HS-5 (cell line): ENCODE results near the gene HCRT.
"Not testable (repeated sequence)": the region's sequence is repeated elsewhere in the genome, so short reads cannot be mapped to it uniquely, and the experiment has no call there.

ENCODE experiments used
- DNase-seq: peaks from one replicate; pipeline ENCODE4 v3.0.0-alpha.2; 2012; ENCODE audit warnings: low read depth

HCRT gene

DNA sequence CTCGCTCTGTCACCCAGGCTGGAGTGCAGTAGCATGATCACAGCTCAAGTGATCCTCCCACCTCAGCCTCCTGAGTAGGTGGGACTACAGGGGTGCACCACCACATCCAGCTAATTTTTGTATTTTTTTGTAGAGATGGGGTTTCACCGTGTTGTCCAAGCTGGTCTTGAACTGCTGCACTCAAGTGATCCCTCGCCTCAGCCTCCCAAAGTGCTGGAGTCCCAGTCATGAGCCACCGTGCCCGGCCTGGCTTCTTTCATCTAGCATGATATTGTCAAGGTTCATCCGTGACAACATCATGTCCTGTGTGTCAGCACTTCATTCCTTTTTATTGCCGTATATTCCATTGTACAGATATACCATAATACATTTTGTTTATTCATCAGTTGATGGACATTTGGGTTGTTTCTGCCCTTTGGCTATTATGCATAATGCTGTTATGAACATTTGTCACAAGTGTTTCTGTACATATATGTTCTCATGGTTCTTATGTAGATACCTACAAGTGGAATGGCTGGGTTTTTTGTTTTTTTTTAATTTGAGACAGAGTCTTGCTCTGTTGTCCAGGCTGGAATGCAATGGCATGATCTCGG lies 12.4 kb upstream of the HCRT start:
- no peak for DNase-seq

DNA sequence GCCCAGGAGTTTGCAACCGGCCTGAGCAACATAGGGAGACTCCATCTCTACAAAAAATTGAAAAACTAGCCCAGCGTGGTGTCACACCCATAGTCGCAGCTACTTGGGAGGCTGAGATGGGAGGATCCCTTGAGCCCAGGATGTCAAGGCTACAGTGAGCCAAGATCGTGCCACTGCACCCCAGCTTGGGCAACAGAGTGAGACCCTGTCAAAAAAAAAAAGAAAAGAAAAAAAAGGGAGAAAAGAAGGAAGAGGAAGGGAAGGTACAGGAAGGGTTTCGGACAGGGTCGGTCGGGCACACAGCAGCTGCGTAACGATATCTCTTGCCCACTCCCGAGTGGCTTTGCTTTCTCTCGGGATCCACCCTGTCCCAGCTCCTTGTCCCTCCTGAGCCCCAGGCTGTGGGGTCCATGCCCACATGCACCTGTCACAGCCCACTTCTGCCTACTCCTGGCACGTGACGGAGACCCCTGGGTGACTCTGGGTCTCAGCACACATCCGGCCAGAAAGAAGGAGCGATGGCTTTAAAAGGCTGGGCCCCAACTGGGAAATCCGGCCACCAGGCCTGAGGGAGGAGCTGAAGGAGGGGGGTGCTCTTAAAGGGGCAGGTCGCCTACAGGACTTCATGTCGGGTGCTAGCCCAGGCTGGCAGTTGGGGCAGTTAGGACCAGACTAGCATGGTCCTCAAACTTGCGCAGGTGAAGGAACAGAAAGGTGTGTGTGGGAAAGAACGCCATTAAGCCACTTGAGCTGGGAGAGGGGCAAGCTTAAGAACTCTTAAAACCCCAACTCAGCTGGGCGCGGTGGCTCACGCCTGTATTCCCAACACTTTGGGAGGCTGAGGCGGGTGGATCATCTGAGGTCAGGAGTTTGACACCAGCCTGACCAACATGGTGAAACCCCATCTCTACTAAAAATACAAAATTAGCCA lies 9.0 kb upstream of the HCRT start, which contains the start of gene GHDC:
Gene GHDC, minus strand, starts transcription at position 526 of the 931 bp plus-strand sequence. CDS start 913 bp downstream, outside the sequence.
- no peak for DNase-seq

DNA sequence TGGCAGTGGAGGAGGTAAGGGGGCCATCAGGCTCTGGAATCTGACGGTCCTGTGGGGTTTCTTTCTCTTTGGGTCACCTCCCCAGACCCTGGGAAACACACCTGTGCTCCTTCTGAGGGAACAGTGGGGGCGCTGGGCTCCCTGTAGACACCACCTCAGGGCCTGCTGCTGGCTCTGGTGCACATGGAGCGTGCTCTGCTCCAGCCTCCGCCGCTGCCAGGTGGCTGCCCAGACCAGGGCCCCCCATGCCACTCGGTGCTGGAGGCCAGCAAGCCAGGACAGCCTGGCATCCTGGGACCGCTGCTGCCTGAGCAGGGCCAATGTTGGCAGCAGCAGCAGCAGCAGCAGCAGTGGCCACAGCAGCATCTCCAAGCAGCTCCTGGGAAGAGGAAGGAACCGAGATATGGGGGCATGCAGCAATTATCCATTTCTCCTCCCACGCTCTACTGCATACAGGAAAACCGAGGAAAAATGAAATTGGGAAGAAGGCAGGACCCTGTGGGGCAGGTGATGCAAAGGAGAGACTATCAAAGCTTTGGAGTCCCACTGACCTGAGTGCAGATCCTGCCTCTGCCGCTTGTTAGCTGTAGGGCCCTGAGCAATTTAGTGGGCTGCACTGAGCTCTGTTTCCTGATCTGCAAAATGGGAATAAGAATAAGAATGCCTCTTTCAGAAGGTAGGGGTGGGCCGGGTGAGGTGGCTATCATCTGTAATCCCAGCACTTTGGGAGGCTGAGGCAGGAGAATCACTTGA lies 8.1 kb upstream of the HCRT start:
- DNase-seq = no peak

- no peak for DNase-seq
Observed at GRCh38 chr17:42192189-42193126, 7.2 kb upstream of the HCRT start.

DNA sequence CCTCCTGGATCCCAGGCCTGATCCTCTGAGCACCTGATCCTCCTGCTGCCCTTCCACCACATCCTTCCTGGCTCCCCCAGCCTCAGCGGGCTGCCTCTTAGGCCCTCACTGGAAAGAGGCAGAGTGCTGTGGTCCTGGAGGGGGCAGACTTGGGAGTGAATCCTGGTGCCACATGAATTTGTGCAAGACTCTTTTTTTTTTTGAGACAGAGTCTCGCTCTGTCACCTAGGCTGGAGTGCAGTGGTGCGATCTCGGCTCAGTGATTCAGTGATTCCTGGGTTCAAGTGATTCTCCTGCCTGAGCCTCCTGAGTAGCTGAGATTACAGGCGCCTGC lies 6.0 kb upstream of the HCRT start:
- no peak for DNase-seq

- DNase-seq = no peak
Observed at GRCh38 chr17:42190491-42191274, 5.4 kb upstream of the HCRT start.

GRCh38 chr17:42189651-42189965 lies 4.4 kb upstream of the HCRT start:
- DNase-seq = no peak

DNA sequence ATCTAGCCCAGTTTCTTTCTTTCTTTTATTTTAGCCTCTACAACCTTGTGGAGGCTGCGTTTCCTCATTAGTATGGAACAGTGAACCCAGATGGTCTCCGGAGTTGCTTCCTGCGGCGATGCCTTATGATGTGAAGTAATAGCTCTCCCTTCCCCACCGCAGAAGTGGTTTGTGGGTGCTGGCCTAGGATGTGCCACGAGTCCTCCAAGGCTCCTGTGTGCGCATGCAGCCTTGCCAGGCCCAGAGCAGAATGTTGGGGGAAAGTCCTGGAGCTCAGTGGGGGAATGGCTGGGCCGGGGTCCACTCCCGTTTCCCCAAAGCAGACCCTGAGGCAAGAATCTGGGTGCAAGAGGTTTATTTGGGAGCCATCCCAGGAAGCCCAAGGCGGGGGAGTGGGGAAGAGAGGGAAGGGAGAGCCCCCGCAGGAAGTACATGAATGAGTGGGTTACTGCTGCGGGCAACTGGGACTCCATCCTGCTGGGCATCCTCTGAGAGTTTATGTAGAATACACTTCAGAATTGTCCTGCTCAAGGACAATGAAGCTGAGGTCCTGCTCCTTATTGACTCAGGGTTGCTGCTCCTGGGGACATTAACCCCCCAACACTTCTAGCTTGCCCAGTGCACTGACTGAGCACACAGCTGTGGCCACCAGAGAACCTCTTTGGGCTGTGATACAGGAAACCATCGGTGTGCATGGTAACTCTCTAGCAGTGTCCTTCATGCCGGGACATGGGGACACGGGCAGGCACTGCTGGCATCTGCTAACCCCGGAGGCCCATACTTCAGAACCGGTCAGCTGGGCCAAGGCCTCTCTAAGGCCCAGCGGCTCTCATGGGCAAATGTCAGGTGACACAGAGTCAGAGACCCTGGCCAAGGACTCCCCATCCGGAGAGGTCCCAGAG lies 3.7 kb upstream of the HCRT start:
- DNase-seq = no peak

- no peak for DNase-seq
Observed at GRCh38 chr17:42187833-42188232, 2.6 kb upstream of the HCRT start.

DNA sequence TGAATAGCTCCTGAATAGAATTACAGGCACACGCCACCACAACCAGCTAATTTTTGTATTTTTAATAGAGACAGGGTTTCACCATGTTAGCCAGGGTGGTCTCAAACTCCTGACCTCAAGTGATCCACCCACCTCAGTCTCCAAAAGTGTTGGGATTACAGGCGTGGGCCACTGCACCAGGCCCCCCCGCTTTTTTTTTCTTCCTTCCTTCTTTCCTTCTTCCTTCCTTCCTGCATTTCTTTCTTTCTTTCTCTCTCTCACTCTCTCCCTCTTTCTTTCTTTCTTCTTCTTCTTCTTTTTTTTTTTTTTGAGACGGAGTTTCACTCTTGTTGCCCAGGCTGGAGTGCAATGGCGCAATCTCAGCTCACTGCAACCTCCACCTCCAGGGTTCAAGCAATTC lies 939 bp upstream of the HCRT start:
- not testable (repeated sequence) for DNase-seq

DNA sequence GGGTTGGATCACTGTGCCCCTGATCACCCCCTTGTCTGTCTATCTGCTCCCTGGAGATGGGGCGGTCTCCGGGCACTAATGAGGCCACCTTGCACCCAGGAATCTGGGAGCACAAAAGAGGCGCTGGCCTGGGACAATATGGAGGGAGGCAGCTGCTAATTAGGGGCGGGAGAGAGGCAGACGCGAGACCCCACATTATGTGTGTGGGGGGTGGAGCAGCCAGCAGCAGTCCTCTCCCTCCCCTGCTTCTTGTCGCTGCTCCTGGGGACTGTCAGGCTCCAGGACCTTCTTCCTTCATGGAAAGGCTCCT lies 324 bp upstream of the HCRT start:
- no peak for DNase-seq

DNA sequence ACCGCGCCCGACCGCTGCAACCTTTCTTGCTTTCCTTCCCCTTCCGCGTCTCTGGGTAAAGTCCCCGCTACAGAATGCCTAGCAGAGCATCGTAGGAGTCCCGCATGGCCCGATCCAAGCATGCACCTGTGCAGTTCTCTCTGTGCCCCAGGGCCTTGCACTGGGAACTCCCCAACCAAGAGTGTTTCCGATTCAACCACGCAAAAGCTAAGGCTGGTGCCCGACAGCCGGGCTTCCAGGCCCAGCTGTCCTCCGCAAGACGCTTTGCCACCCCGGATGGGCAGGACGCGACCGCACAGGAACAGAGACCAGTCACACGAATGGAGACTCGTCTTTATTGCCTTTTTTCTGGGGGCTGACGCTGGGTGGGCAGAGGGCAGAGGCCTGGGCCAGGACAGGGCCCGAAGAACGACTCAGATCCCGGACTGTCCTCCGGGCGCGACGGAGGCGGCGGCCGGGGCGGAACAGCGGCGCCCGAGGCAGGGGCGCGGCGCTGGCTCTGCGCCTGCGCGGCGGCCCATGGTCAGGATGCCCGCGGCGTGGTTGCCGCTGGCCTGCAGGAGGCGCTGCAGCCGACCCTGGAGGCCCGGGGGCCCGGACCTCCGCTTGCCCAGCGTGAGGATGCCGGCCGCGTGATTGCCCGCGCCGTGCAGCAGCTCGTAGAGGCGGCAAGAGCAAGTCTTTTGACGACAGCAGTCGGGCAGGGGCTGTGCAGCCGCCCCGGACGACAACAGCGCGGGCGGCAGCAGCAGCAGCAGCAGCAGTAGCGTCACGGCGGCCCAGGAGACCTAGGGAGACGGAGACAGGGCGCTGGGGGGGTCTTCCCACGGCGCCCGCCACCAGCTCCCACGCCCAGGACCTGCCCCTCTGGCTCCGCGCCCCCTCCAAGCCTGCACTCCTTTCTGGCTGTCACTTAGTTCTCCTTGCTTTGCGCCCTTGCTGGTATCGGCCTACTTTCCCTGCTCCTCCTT lies 1.2 kb downstream of the HCRT start:
- DNase-seq = no peak

GRCh38 chr17:42182927-42183734 lies 2.1 kb downstream of the HCRT start:
- no peak for DNase-seq

GRCh38 chr17:42181851-42182207 lies 3.4 kb downstream of the HCRT start:
- no peak for DNase-seq

GRCh38 chr17:42180922-42181850 lies 4.1 kb downstream of the HCRT start, which contains the start of gene KCNH4:
Gene KCNH4, minus strand, starts transcription at chr17:42181142. Its CDS starts 197 bp downstream, at chr17:42180945.
- DNase-seq = no peak

- DNase-seq = no peak
Observed at GRCh38 chr17:42180411-42180921, 4.8 kb downstream of the HCRT start.

GRCh38 chr17:42179911-42180410 lies 5.3 kb downstream of the HCRT start:
- no peak for DNase-seq
